ENCODE data around the gene HACD3.
"Not testable (repeated sequence)": the region's sequence is repeated elsewhere in the genome, so short reads cannot be mapped to it uniquely, and the experiment has no call there.

HACD3 gene

DNA sequence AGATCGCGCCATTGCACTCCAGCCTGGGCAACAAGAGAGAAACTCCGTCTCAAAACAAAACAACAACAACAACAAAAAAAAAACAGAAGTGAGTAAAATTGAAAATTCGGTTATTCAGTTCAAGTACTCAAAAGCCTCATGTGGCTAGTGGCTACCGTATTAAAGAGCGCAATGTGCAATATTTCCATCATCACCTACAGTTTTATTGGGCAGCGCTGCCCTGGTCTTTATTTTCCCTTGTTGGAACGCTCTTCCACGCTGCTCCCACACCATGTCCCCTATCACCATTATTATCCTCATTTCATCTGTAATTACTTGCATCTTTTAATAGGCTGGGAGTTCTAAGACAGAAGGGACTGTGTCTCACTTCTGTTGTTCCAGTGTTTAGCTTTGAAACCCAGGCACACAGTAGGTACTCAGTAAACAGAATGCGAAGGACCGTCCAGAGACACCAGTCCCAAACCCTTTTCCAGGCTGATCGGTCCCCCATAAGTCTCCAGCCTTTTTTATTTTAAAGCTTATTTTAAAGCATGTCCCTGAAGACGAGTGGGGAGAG is 423 bp upstream of the HACD3 start:
- DNase-seq: no peak
- TF ChIP-seq GATA1 (IDR thresholded peaks at IDR 0.05; ENCODE audit: low read depth, low read length): no peak
- TF ChIP-seq POLR2A (IDR thresholded peaks at IDR 0.05; ENCODE audit: low read length): no peak

DNA sequence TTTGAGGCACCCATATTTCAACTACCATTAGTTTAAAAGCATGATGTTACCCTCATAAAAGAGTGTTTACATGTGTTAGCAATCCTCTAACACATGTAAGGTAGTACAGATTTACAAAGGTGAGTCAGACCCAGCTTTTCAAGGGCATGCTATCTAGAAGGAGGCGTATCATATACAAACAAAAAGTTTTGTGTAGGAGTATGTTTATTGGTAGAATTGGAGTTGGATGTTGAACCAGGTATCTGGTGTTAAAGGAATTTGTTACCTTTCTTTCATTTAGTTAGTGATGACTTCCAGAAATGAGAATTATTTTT is 2.4 kb downstream of the HACD3 start:
- TF ChIP-seq POLR2A (IDR thresholded peaks at IDR 0.05; ENCODE audit: low read length) (no peak), GATA1 (IDR thresholded peaks at IDR 0.05; ENCODE audit: low read depth, low read length) (no peak)
- DNase-seq: peak; percentile 27 to 58

DNA sequence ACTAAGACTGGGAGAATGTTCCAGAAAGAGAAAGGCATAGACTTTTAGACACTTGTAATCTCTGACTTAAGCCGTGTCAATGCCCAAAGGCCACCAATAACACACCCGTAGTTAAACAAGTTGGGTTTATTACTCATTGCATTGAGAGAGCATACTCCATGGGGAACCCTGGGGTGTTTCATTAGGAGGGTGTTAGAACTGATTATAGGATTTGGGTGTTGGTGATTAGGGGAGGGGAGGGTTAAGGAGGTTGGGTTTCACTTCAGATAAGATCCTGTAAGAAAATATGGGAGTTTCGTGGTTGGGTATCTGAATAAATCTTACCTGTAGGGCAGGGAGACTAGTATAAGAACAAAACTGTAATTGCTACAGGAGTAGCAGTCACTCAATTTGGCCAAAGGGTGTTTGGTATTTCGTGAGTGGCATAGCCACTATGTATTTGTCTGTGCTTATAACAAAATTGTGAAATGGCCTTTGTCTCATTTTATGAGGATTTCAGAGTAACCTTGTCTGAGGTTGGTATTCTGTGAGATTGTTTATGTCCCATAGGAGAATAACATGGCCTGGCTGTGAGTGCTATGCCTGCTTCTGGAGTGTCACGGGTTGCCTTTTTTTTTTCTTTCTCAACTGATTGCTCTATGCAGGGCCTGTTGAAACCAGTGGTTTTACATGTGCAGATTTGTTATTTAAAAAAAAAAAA is 2.9 kb downstream of the HACD3 start:
- DNase-seq: peak; percentile 51 to 58
- TF ChIP-seq POLR2A (IDR thresholded peaks at IDR 0.05; ENCODE audit: low read length) (no peak), GATA1 (IDR thresholded peaks at IDR 0.05; ENCODE audit: low read depth, low read length) (no peak)

DNA sequence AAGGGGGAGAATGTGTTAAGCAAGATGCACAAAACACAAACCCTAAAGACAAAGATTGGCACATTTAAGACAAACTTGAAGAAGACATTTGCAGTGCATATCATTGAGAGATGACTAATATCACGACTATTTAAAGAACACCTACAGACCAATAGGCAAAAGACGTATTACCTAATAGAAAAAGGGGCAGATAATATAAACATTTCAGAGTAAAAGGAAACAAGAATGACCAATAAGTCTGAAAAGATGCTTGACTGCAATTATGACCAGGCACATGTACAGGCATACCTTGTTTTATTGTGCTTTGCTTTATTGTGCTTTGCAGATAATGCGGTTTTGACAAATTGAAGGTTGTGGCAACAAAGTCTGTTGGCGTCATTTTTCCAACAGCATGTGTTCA is 4.9 kb downstream of the HACD3 start:
- no peak for TF ChIP-seq POLR2A (IDR thresholded peaks at IDR 0.05; ENCODE audit: low read length)
- no peak for TF ChIP-seq GATA1 (IDR thresholded peaks at IDR 0.05; ENCODE audit: low read depth, low read length)
- no peak for DNase-seq

DNA sequence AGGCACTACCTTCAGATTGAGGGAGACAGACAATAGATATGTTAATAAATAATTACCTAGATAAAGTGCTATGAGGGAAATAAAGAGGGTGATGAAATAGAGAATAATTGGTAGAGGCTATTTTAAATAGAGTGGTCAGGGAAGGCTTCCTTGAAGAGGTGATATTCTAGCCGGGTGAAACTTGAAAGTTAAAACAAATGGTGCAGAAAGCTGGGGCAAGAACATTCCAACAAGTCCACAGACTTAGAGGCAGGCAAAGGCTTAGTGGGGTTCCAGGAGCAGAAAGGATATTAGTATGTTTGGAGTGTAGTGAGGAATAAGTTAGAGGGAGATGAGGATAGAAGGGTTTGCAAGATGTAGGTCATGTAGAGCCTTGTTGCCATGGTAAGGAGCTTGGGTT is 10.1 kb downstream of the HACD3 start:
- no peak for DNase-seq
- TF ChIP-seq POLR2A (IDR thresholded peaks at IDR 0.05; ENCODE audit: low read length) (no peak), GATA1 (IDR thresholded peaks at IDR 0.05; ENCODE audit: low read depth, low read length) (no peak)

DNA sequence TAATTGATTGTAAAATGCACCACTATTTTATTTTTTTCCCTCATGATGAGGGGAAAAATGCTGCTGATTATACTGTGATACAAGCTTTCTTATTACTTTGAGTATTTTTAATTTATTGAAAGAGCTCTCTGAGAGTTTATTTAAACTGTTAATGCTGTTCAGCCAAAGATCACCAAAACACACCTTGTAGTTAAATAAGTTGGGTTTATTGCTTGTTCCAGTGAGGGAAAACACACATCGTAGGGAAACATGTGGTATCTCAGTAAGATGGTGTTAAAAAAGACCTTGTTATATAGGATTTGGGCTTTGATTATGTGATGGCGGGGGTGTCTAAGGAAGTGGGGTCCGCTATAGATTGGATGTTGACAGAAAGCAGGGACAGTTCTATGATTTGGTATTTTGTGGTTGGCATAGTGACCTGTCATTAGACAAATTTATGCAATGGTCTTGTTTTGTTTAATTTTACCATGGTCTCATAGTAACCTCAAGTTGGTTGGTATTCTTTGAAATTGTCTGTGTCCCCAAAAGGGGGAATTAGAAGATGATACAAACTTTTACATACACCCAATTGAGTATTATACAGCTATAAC is 11.1 kb downstream of the HACD3 start:
- TF ChIP-seq POLR2A (IDR thresholded peaks at IDR 0.05; ENCODE audit: low read length) (no peak), GATA1 (IDR thresholded peaks at IDR 0.05; ENCODE audit: low read depth, low read length) (no peak)
- no peak for DNase-seq

DNA sequence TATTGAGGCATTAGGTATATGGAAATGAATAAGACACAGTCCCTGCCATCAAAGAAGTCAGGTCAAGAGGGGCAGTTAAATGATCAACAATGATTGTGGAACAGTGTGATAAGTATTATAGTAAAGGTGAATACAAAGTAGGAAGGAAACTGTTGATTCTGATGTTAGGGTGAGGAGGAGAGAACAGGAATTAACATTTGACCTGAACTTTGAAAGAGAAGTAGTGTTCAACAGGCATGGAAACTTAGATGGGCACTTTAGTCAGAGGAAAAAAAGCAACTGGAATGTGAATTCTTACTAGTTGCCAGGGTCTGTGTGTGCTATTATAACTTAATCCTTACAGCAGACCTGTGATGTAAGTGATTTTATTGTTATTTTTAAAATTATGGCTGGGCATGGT is 17.6 kb downstream of the HACD3 start:
- TF ChIP-seq POLR2A (IDR thresholded peaks at IDR 0.05; ENCODE audit: low read length) (no peak), GATA1 (IDR thresholded peaks at IDR 0.05; ENCODE audit: low read depth, low read length) (no peak)
- no peak for DNase-seq

DNA sequence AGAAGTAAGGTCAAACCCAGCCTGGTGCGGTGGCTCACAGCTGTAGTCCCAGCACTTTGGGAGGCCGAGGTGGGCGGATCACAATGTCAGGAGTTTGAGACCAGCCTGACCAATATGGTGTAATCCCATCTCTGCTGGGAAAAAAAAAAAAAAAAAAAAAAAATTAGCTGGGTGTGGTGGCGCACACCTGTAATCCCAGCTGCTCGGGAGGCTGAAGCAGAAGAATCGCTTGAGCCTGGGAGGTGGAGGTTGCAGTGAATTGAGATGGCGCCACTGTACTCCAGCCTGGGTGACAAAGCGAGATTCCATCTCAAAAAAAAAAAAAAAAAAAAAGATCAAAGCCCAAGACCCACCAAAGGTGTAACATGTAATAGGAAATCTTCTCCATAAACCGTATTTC is 19.0 kb downstream of the HACD3 start:
- peak in 1 of 2 experiments; percentile 37 for DNase-seq

DNA sequence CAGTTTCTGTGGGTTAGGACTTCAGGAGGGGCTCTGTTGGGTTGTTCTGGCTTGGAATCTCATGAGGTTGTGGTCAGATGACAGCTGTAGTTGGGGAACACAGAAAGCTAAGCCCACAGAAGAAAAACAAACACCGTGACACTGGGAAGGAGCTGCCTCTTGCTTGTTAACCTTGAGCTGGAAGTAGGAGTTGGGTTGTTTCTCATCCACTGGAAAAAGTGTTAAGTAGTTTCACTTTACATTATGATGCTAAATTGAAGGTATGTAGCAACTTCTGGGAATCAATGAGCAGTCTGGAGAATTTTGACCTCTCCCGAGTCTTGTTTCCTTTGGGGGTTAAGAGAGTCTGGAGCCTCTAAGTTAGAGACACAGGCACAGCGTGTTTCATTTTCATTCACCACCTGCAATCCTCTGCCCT is 20.4 kb downstream of the HACD3 start:
- peak; percentile 39 to 55 for DNase-seq
- TF ChIP-seq POLR2A (IDR thresholded peaks at IDR 0.05; ENCODE audit: low read length): no peak
- no peak for TF ChIP-seq GATA1 (IDR thresholded peaks at IDR 0.05; ENCODE audit: low read depth, low read length)

DNA sequence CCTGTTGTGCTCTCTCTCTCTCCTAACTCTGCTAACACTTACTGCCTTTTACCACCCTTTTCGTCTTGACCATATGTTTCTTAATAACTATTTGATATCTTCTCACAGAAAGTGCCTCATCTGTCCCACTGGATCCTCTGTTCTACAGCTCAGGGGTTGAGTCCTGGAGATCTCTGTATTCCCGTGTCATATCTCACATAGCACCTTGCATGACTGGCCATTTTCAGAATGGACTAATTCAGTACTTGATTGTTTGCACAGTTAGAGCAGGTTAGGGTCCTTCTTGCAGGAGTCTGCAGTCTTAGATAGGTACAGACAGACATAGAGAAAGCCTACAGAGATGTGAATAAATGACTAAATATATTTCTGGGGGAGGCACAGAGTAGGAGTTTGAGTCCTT is 20.9 kb downstream of the HACD3 start:
- peak; percentile 80 to 92 for DNase-seq
- TF ChIP-seq POLR2A (IDR thresholded peaks at IDR 0.05; ENCODE audit: low read length) (no peak), GATA1 (IDR thresholded peaks at IDR 0.05; ENCODE audit: low read depth, low read length) (no peak)

DNA sequence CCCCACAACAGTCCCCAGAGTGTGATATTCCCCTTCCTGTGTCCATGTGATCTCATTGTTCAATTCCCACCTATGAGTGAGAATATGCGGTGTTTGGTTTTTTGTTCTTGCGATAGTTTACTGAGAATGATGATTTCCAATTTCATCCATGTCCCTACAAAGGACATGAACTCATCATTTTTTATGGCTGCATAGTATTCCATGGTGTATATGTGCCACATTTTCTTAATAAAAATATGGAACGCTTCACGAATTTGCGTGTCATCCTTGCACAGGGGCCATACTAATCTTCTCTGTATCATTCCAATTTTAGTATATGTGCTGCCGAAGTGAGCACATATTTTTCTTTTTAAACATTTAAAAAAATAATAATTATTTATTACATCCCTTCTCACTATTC is 22.6 kb downstream of the HACD3 start:
- DNase-seq: not testable (repeated sequence)

DNA sequence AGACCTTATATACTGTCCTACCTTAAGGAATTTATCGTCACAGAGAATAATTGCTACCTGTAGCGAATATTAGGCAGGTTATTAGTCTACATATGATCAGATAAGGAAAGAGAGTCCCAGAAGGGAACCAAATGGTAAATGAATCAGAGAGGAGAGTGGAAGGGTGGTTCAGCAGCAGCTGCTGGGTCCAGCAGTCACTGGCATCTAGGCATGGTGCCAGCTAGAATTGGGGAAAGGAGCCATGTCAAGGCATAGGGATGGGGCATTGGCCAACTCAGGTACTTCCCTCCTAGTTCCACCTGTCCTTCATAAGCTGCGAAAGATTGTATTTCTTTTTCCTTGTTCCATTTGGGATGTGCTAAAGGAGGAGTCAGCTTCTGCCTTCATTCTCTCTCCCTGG is 23.4 kb downstream of the HACD3 start:
- DNase-seq: no peak

DNA sequence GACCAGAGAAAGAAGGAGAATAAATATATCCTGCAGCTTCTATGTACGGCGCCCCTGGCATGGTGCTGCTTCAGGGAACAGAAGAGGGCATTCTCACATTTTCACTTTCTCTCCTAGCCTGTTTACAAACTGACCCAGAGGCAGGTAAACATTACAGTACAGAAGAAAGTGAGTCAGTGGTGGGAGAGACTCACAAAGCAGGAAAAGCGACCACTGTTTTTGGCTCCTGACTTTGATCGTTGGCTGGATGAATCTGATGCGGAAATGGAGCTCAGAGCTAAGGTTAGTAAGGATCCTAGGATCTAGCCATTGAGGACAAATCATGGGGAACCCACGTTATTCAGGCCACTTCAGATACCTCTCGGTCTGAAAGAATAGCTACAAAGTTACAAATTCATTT is 26.4 kb downstream of the HACD3 start:
- no peak for DNase-seq
- TF ChIP-seq GATA1 (IDR thresholded peaks at IDR 0.05; ENCODE audit: low read depth, low read length) (no peak), POLR2A (IDR thresholded peaks at IDR 0.05; ENCODE audit: low read length) (no peak)

More for the DNA sequence above, 23.4 kb downstream of the HACD3 start:
- TF ChIP-seq GATA1 (IDR thresholded peaks at IDR 0.05; ENCODE audit: low read depth, low read length) (no peak), POLR2A (IDR thresholded peaks at IDR 0.05; ENCODE audit: low read length) (no peak)

DNA sequence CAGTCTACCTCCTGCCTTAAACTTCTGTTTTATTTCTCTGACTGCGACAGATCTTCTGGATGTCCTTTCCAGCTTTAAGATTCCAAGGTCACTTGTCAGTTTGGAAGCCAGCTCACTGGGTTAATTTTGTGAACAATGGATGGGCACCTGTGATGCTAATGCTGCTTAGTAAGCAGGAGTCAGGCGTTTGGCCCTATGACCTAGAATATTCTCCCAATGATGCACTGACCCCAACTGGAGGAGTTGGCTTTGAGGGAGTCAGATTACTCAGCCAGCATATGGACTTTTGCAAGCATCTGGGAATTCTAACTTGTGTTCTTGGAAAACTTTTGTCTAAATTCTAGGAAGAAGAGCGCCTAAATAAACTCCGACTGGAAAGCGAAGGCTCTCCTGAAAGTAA is 28.1 kb downstream of the HACD3 start:
- DNase-seq: no peak
- TF ChIP-seq GATA1 (IDR thresholded peaks at IDR 0.05; ENCODE audit: low read depth, low read length) (no peak), POLR2A (IDR thresholded peaks at IDR 0.05; ENCODE audit: low read length) (no peak)

DNA sequence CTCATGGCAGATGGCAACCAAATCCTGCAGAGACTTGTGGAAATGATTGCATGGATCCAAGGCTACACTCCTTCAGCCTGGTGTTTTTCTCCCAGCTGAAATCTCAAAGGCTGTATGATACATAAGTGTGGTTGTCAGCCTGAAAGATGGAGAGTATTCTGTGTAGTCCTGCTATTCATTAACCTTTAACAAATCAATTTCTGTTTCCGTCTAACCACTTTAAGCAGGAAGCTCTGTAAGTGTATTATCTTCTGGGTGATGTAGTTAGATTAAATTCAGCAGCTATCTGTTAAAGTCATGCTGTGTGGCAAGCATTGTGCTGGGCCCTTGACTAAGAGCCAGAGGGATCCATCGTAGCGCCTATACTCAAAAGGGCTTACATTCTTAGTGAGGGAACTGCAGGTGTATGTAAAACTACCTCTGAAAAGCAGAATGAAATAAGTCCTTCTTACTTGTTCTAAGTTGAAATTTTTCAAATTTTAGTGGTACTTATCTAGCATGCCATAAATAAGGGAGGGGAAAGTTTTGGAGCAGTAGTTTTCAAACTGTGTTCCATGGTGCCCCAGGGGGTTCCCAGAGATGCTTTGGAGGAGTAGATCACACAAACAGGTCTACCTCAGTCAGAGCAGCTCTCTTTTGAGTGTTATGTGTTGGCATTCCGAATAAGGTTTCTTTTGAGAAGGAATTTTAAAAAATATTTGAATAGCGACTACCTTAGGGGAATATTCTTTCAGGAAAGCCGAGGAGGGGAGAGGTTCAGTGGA is 28.9 kb downstream of the HACD3 start:
- DNase-seq: no peak
- TF ChIP-seq GATA1 (IDR thresholded peaks at IDR 0.05; ENCODE audit: low read depth, low read length) (no peak), POLR2A (IDR thresholded peaks at IDR 0.05; ENCODE audit: low read length) (no peak)

Data from erythroblast (primary cell).